HEK293 (cell line): ENCODE results near the gene RAB9A.

Experiments used
- CTCF ChIA-PET: fragments of 350-600 bp; formaldehyde crosslinking; extraction: SDS; loops from one replicate; lab custom pipeline; 2021; ENCODE audit warnings: antibody characterized with exemption; lab: Yijun Ruan, JAX
- POLR2A ChIA-PET: fragments of 300-600 bp; formaldehyde crosslinking; extraction: SDS; loops from one replicate; lab custom pipeline; 2020; ENCODE audit warnings: antibody characterized with exemption, inconsistent platforms; lab: Yijun Ruan, JAX
- H3K27ac ChIP-seq: fragments of 200-500 bp; sonication (Bioruptor generic); 2 replicates; pipeline ENCODE4 v1.5.1; 2014; ENCODE audit warnings: low read depth, low read length, control low read depth, inconsistent platforms; ENCODE audit errors: extremely low read depth
- H3K36me3 ChIP-seq, 2 experiments: fragments of 200-500 bp in 1 of 2; sonication (Bioruptor generic) in 1 of 2; 1 replicate in 1 of 2; 2 replicates in 1 of 2; pipeline ENCODE4 v1.5.1; 2014 to 2017; ENCODE audit warnings: inconsistent platforms in 2 of 2, low read length in 2 of 2; ENCODE audit not compliant: control insufficient read depth in 2 of 2, insufficient read depth in 1 of 2
- H3K4me1 ChIP-seq: fragments of 200-500 bp; sonication (Bioruptor generic); 2 replicates; pipeline ENCODE4 v1.5.1; 2014; ENCODE audit warnings: mild to moderate bottlenecking, low read length, inconsistent platforms; ENCODE audit not compliant: control insufficient read depth, insufficient read depth
- H3K4me3 ChIP-seq: 2 replicates; pipeline ENCODE4 v1.5.1; 2011; ENCODE audit warnings: low read depth, mild to moderate bottlenecking, control low read depth, low read length, moderate library complexity
- H3K9me3 ChIP-seq: fragments of 200-500 bp; sonication (Bioruptor generic); 2 replicates; pipeline ENCODE4 v1.5.1; 2014; ENCODE audit warnings: low read depth, low read length, inconsistent platforms; ENCODE audit not compliant: control insufficient read depth, insufficient read depth
- GLI4 ChIP-seq: fragments of 450-650 bp; formaldehyde crosslinking; IDR thresholded peaks from 2 replicates; pipeline ENCODE4 v1.5.1; 2016; ENCODE audit warnings: missing biosample characterization, missing genetic modification characterization
- ZNF169 ChIP-seq: fragments of 450-650 bp; formaldehyde crosslinking; IDR thresholded peaks from 2 replicates; pipeline ENCODE4 v1.5.1; 2016; ENCODE audit warnings: missing biosample characterization, missing genetic modification characterization
- ZNF223 ChIP-seq: fragments of 450-650 bp; formaldehyde crosslinking; IDR thresholded peaks from 2 replicates; pipeline ENCODE4 v1.5.1; 2016; ENCODE audit warnings: missing biosample characterization, missing genetic modification characterization
- ZNF280C ChIP-seq: fragments of 450-650 bp; formaldehyde crosslinking; IDR thresholded peaks from 2 replicates; pipeline ENCODE4 v1.5.1; 2016; ENCODE audit warnings: missing biosample characterization, missing genetic modification characterization
- ZNF280D ChIP-seq: fragments of 450-650 bp; formaldehyde crosslinking; IDR thresholded peaks from 2 replicates; pipeline ENCODE4 v1.5.1; 2016; ENCODE audit warnings: missing biosample characterization, missing genetic modification characterization
- ZNF292 ChIP-seq: fragments of 450-650 bp; formaldehyde crosslinking; IDR thresholded peaks from 2 replicates; pipeline ENCODE4 v1.5.1; 2016; ENCODE audit warnings: low read depth, missing biosample characterization, missing genetic modification characterization, borderline replicate concordance
- ZNF394 ChIP-seq: fragments of 450-650 bp; formaldehyde crosslinking; IDR thresholded peaks from 2 replicates; pipeline ENCODE4 v1.5.1; 2016; ENCODE audit warnings: missing biosample characterization, missing genetic modification characterization, mild to moderate bottlenecking, moderate library complexity, borderline replicate concordance
- ZNF510 ChIP-seq: fragments of 450-650 bp; formaldehyde crosslinking; IDR thresholded peaks from 2 replicates; pipeline ENCODE4 v1.5.1; 2018; ENCODE audit warnings: mild to moderate bottlenecking, missing genetic modification characterization, missing biosample characterization; ENCODE audit not compliant: insufficient replicate concordance
- ZNF626 ChIP-seq: fragments of 450-650 bp; sonication (Bioruptor Pico); formaldehyde crosslinking; IDR thresholded peaks from 2 replicates; pipeline ENCODE4 v1.5.1; 2018; ENCODE audit warnings: missing biosample characterization, missing genetic modification characterization, inconsistent platforms
- ZNF704 ChIP-seq: fragments of 450-650 bp; formaldehyde crosslinking; IDR thresholded peaks from 2 replicates; pipeline ENCODE4 v1.5.1; 2016; ENCODE audit warnings: missing biosample characterization, missing genetic modification characterization
- ZNF791 ChIP-seq: fragments of 450-650 bp; formaldehyde crosslinking; IDR thresholded peaks from 2 replicates; pipeline ENCODE4 v1.5.1; 2016; ENCODE audit warnings: missing biosample characterization, missing genetic modification characterization
- ZNF830 ChIP-seq: fragments of 450-650 bp; IDR thresholded peaks from 2 replicates; pipeline ENCODE4 v1.5.0; 2018; ENCODE audit warnings: missing biosample characterization, missing genetic modification characterization, low read depth, mild to moderate bottlenecking, moderate library complexity

Gene RAB9A

GRCh38 chrX:13759152-13759718, 70.3 kb downstream of the RAB9A start:
- no peak overlapping the region for H3K4me3 ChIP-seq
- TF ChIP-seq ZNF169 (tag by site-specific recombination) (no peak), ZNF223 (tag by site-specific recombination) (no peak), ZNF280D (no peak), ZNF704 (tag by site-specific recombination) (no peak), ZNF292 (tag by site-specific recombination) (no peak), ZNF394 (tag by site-specific recombination) (no peak), ZNF626 (no peak), ZNF830 (tag by site-specific recombination) (no peak), ZNF510 (no peak), ZNF791 (tag by site-specific recombination) (no peak), ZNF280C (tag by site-specific recombination) (no peak), GLI4 (tag by site-specific recombination) (no peak)
- H3K4me1 ChIP-seq, result no peaks in the 10 kb centered on the region
- H3K27ac ChIP-seq, result no peak overlapping the region
- H3K9me3 ChIP-seq, result no peaks in the 10 kb centered on the region
- CTCF ChIA-PET, result interaction anchor here (1.2 to 2.6 kb wide), 2 partner anchors 10 to 20 kb away, joined by 3 to 14 read pairs; no protein-coding TSS in a partner anchor
- POLR2A ChIA-PET, result interaction anchor here (1.0 kb wide), 1 partner anchor 8 kb away, joined by 3 read pairs; no protein-coding TSS in a partner anchor
- H3K36me3 ChIP-seq, result peaks cover 80 to 92% of the 10 kb centered on the region in 2 experiments
